Activated T-cell treated with anti-CD3 and anti-CD28 coated beads for 1 hour (primary cell): ENCODE measurements around the gene KCNK13.

Experiments
- DNase-seq: peaks from one replicate; pipeline ENCODE4 v3.0.0-alpha.2; 2020; ENCODE audit warnings: low read depth

KCNK13 gene

GRCh38 chr14:90132821-90133570, 71.2 kb downstream of the KCNK13 start:
- no peak for DNase-seq

- DNase-seq, result no peak
Observed at GRCh38 chr14:90136904-90137303, 75.1 kb downstream of the KCNK13 start.

- DNase-seq, result no peak
Observed at GRCh38 chr14:90137807-90138206, 76.0 kb downstream of the KCNK13 start.

GRCh38 chr14:90139199-90139598, 77.4 kb downstream of the KCNK13 start:
- no peak for DNase-seq

- no peak for DNase-seq
Observed at GRCh38 chr14:90140298-90140955, 78.6 kb downstream of the KCNK13 start.

- no peak for DNase-seq
Observed at GRCh38 chr14:90140956-90141316, 79.1 kb downstream of the KCNK13 start.

- DNase-seq, result no peak
Observed at GRCh38 chr14:90153429-90153828, 91.6 kb downstream of the KCNK13 start.

GRCh38 chr14:90154110-90154509, 92.3 kb downstream of the KCNK13 start:
- DNase-seq, result no peak

- no peak for DNase-seq
Observed at GRCh38 chr14:90159146-90159545, 97.4 kb downstream of the KCNK13 start.

- no peak for DNase-seq
Observed at GRCh38 chr14:90159688-90160087, 97.9 kb downstream of the KCNK13 start.

- no peak for DNase-seq
Observed at GRCh38 chr14:90161129-90161528, 99.3 kb downstream of the KCNK13 start.

- no peak for DNase-seq
Observed at GRCh38 chr14:90168425-90169105, 106.8 kb downstream of the KCNK13 start.

- no peak for DNase-seq
Observed at GRCh38 chr14:90175631-90176030, 113.8 kb downstream of the KCNK13 start.

GRCh38 chr14:90177539-90178189, 115.9 kb downstream of the KCNK13 start:
- DNase-seq, result no peak

- no peak for DNase-seq
Observed at GRCh38 chr14:90179357-90179756, 117.6 kb downstream of the KCNK13 start.

- no peak for DNase-seq
Observed at GRCh38 chr14:90179809-90180779, 118.3 kb downstream of the KCNK13 start.

GRCh38 chr14:90184094-90184493, 122.3 kb downstream of the KCNK13 start:
- no peak for DNase-seq

- DNase-seq, result no peak
Observed at GRCh38 chr14:90184571-90185266, 122.9 kb downstream of the KCNK13 start.

- DNase-seq, result no peak
Observed at GRCh38 chr14:90188588-90188987, 126.8 kb downstream of the KCNK13 start.

GRCh38 chr14:90191154-90191553, 129.4 kb downstream of the KCNK13 start:
- DNase-seq, result no peak

GRCh38 chr14:90191585-90191984, 129.8 kb downstream of the KCNK13 start:
- DNase-seq, result no peak
